ENCODE data around the gene COL9A3. TPM values are rescaled to one million over a fixed set of nuclear protein-coding genes. Genes with fewer than 3 reads are reported as not detected.

The COL9A3 gene
- total RNA-seq, 1 experiment from 2014 or later: not detected

DNA sequence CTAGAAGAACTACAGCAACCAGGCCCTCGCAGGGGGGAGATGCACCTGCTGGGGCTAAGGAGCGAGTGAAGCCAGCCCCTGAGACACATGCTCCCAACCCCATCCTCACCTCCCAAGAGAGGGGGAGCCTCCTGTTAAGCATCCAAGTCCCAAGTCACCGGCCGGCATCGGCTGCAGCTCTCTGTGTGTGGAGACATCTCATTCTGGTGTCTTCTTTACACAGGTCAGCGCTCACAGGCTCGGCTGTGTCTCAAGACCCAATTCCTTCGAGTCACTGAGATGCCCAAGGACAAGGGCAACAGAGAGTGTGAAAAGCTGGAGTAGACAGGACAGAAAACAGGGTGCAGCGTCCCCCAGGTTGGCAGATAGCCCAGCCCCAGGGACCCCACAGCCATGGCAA lies 41.6 kb upstream of the COL9A3 start:
- TF ChIP-seq, protein P1, sequence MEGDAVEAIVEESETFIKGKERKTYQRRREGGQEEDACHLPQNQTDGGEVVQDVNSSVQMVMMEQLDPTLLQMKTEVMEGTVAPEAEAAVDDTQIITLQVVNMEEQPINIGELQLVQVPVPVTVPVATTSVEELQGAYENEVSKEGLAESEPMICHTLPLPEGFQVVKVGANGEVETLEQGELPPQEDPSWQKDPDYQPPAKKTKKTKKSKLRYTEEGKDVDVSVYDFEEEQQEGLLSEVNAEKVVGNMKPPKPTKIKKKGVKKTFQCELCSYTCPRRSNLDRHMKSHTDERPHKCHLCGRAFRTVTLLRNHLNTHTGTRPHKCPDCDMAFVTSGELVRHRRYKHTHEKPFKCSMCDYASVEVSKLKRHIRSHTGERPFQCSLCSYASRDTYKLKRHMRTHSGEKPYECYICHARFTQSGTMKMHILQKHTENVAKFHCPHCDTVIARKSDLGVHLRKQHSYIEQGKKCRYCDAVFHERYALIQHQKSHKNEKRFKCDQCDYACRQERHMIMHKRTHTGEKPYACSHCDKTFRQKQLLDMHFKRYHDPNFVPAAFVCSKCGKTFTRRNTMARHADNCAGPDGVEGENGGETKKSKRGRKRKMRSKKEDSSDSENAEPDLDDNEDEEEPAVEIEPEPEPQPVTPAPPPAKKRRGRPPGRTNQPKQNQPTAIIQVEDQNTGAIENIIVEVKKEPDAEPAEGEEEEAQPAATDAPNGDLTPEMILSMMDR (IDR thresholded peaks at IDR 0.05; ENCODE audit: unreplicated experiment): no peak
- no peaks in the 10 kb centered on the region for H3K27me3 Mint-ChIP-seq (ENCODE audit: insufficient read depth, unreplicated experiment)
- ChIA-PET POLR2A (interaction anchor here (4.8 kb wide), 1 partner anchor 35 kb away, joined by 49 read pairs; no protein-coding TSS in a partner anchor), CTCF (interaction anchor here (3.9 kb wide), 1 partner anchor 16 kb away, joined by 20 read pairs; no protein-coding TSS in a partner anchor)
- intact Hi-C loops (cut with micrococcal nuclease): no loop called here
- H3K36me3 Mint-ChIP-seq (ENCODE audit: insufficient read depth, unreplicated experiment): no peaks in the 10 kb centered on the region
- H3K27ac Mint-ChIP-seq (ENCODE audit: low read depth, unreplicated experiment): no peak overlapping the region
- no peak overlapping the region for H3K4me3 Mint-ChIP-seq (ENCODE audit: unreplicated experiment)
- peaks cover 35% of the 10 kb centered on the region for H3K4me1 Mint-ChIP-seq (ENCODE audit: insufficient read depth, unreplicated experiment)
- peaks cover 8% of the 10 kb centered on the region for H3K9me3 Mint-ChIP-seq (ENCODE audit: unreplicated experiment)
- no TSS peak for BruUV-seq (replicated peaks)
- DNase-seq (ENCODE audit: unreplicated experiment): no peak

DNA sequence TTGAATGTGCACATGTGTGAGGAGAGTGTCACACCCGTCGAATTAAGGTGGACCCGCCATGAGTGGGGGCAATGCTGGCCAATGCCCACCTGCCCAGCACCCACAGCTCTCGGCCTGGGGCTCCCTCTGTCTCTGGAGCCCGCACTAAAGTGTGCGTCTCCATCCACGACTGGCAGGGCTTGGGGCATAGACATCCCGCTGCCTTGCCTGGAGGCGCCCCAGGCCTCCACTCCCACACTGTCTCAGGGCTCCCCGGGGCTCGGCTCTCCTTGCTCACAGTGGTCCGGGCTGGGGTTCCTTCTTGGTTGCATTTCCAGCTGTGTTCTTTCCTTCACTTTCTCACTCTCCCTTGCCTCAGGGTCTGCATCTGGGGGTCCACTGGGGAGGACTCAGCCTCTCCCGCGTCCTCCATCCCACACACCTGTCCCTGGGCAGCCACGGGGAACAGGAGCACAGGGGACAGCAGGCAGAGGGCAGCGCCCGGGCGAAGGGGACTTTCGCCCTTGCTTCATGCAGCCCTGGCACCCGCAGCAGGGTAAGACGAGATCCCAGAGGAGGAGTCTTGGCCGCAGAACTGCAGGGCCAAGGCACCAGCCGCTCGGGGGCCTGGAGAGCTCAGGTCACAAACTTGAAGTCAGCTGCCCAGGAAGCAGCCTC lies 40.7 kb upstream of the COL9A3 start:
- H3K27ac Mint-ChIP-seq (ENCODE audit: low read depth, unreplicated experiment): peak overlapping the region; percentile 2
- TF ChIP-seq, protein P1 (IDR thresholded peaks at IDR 0.05; ENCODE audit: unreplicated experiment): no peak

DNA sequence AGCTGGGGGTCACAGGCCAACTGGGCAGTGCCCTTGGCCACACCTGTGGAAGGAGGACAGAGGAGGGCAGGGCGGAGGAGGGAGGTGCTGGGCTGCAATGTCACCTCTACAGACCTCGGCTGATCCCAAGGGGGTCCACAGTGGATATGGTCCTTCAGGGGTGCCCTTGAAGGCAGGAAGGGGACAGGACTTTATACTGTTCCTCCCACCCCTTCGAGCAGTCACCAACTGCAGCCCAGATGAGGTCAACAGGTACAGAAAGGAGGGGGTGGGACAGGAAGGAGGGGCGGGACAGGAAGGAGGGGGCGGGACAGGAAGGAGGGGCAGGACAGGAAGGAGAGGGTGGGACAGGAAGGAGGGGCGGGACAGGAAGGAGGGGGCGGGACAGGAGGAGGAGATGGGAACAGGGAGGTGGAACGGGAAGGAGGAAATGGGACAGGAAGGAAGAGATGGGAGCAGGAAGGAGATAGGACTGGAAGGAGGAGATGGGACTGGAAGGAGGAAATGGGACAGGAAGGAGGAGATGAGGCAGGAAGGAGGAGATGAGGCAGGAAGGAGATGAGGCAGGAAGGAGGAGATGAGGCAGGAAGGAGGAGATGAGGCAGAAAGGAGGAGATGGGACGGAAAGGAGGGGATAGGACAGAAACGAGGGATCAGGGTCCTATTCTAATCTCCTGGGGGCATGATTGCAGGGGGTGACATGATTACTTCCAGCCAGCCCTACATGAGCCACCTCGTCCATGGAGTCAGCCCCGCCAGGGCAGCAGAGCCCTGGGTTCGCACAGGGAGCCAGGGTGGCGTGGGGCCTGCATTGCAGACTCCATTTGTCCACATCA lies 39.9 kb upstream of the COL9A3 start:
- POLR2A ChIA-PET: no interaction called here
- H3K9me3 Mint-ChIP-seq (ENCODE audit: unreplicated experiment): peaks cover 8% of the 10 kb centered on the region
- peaks cover 35% of the 10 kb centered on the region for H3K4me1 Mint-ChIP-seq (ENCODE audit: insufficient read depth, unreplicated experiment)
- H3K4me3 Mint-ChIP-seq (ENCODE audit: unreplicated experiment): peak overlapping the region; percentile 11
- intact Hi-C loops (cut with micrococcal nuclease): no loop called here
- no peaks in the 10 kb centered on the region for H3K36me3 Mint-ChIP-seq (ENCODE audit: insufficient read depth, unreplicated experiment)
- TF ChIP-seq, protein P1 (IDR thresholded peaks at IDR 0.05; ENCODE audit: unreplicated experiment): no peak
- H3K27ac Mint-ChIP-seq (ENCODE audit: low read depth, unreplicated experiment): peak overlapping the region; percentile 2
- peak; percentile 79 for DNase-seq (ENCODE audit: unreplicated experiment)
- H3K27me3 Mint-ChIP-seq (ENCODE audit: insufficient read depth, unreplicated experiment): no peaks in the 10 kb centered on the region
- CTCF ChIA-PET: interaction anchor here (0.5 to 0.6 kb wide), 2 partner anchors 28 to 381 kb away, joined by 3 to 4 read pairs; no protein-coding TSS in a partner anchor
- no TSS peak for BruUV-seq (replicated peaks)

More for the DNA sequence above, 40.7 kb upstream of the COL9A3 start:
- DNase-seq (ENCODE audit: unreplicated experiment): no peak
- ChIA-PET CTCF (interaction anchor here (0.5 to 0.6 kb wide), 2 partner anchors 27 to 380 kb away, joined by 3 to 4 read pairs; no protein-coding TSS in a partner anchor), POLR2A (no interaction called here)
- intact Hi-C loops (cut with micrococcal nuclease): no loop called here
- Mint-ChIP-seq H3K36me3 (ENCODE audit: insufficient read depth, unreplicated experiment) (no peaks in the 10 kb centered on the region), H3K4me3 (ENCODE audit: unreplicated experiment) (peak overlapping the region; percentile 11), H3K27me3 (ENCODE audit: insufficient read depth, unreplicated experiment) (no peaks in the 10 kb centered on the region), H3K9me3 (ENCODE audit: unreplicated experiment) (peaks cover 8% of the 10 kb centered on the region), H3K4me1 (ENCODE audit: insufficient read depth, unreplicated experiment) (peaks cover 35% of the 10 kb centered on the region)
- TSS peak; percentile 68 for BruUV-seq (replicated peaks)

DNA sequence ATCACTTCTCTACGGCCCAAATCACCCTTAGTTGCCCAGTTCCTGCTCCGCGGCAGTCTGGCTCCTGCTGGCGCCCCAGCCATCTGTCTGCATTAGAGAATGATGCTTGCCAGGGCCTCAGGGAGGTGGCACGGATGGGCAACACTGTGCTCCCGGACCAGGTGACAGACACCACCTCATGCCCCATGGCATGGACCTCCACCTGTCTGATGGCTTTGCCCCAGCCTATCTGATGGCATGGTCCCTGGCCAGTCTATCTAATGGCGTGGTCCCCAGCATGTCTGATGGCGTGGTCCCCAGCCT lies 39.4 kb upstream of the COL9A3 start:
- Mint-ChIP-seq H3K4me1 (ENCODE audit: insufficient read depth, unreplicated experiment) (peaks cover 30% of the 10 kb centered on the region), H3K27ac (ENCODE audit: low read depth, unreplicated experiment) (no peak overlapping the region), H3K9me3 (ENCODE audit: unreplicated experiment) (peaks cover 8% of the 10 kb centered on the region), H3K4me3 (ENCODE audit: unreplicated experiment) (no peak overlapping the region), H3K27me3 (ENCODE audit: insufficient read depth, unreplicated experiment) (no peaks in the 10 kb centered on the region), H3K36me3 (ENCODE audit: insufficient read depth, unreplicated experiment) (no peaks in the 10 kb centered on the region)
- POLR2A ChIA-PET: no interaction called here
- no TSS peak for BruUV-seq (replicated peaks)
- intact Hi-C loops (cut with micrococcal nuclease): no loop called here
- CTCF ChIA-PET: no interaction called here
- DNase-seq (ENCODE audit: unreplicated experiment): no peak
- TF ChIP-seq, protein P1 (IDR thresholded peaks at IDR 0.05; ENCODE audit: unreplicated experiment): no peak

Measured in MCF 10A (cell line).